Thyroid gland (tissue), 4 donors: ENCODE data around the gene GREB1. TPM values are rescaled to one million over a fixed set of nuclear protein-coding genes. Genes with fewer than 3 reads are reported as not detected.

Experiments used
- DNase-seq, 2 donors: peaks; one replicate each; pipeline ENCODE4 v3.0.0-alpha.2; 2019
- H3K27ac ChIP-seq, 3 donors: fragments of 200-600 bp; sonication (generic); 1 replicate in 2 of 3; 2 replicates in 1 of 3; pipeline ENCODE4 v1.5.1; 2016 to 2019; ENCODE audit warnings: mild to moderate bottlenecking in 1 of 3, moderate library complexity in 1 of 3
- H3K27me3 ChIP-seq: fragments of 200-600 bp; sonication (generic); one replicate; pipeline ENCODE4 v1.5.1; 2019
- H3K36me3 ChIP-seq, 2 donors: fragments of 200-600 bp; sonication (generic); one replicate each; pipeline ENCODE4 v1.5.1; 2016 to 2019
- H3K4me1 ChIP-seq, 2 donors: fragments of 200-600 bp; sonication (generic); one replicate each; pipeline ENCODE4 v1.5.1; 2017 to 2019
- H3K4me3 ChIP-seq, 3 donors: fragments of 200-600 bp; sonication (generic); replicated peaks in 1 of 3; 1 replicate in 2 of 3; 2 replicates in 1 of 3; pipeline ENCODE4 v1.5.1; 2016; ENCODE audit warnings: mild to moderate bottlenecking in 1 of 3
- H3K9me3 ChIP-seq: fragments of 200-600 bp; sonication (generic); one replicate; pipeline ENCODE4 v1.5.1; 2017
- POLR2A ChIP-seq, 2 donors: fragments of 450-650 bp; IDR thresholded peaks; one replicate each; pipeline ENCODE4 v1.6.1; 2017; ENCODE audit warnings: antibody characterized with exemption in 2 of 2, mild to moderate bottlenecking in 2 of 2, moderate library complexity in 1 of 2
- WGBS, 2 donors: methylation state at CpG; one replicate each; pipeline ENCODE4 v1.1.5; 2017; 5-methylcytosine and 5-hydroxymethylcytosine counted together
- intact Hi-C: fragments of 100-400 bp; cut with DNase I; formaldehyde crosslinking; loops from one replicate; pipeline ENCODE4 v1.15.1; 2023
- total RNA-seq, 4 donors: library from RNA; depleted of rRNA; stranded (reverse); fragments of >200 nt; gene quantifications; one replicate each; pipeline ENCODE4 v1.2.3, GENCODE V29; 2016
- TF ChIP-seq, protein P1 (sequence below), 6 experiments: fragments of 200-600 bp in 3 of 6; fragments of 450-650 bp in 3 of 6; sonication (generic) in 3 of 6; IDR thresholded peaks; one replicate each; pipeline ENCODE4 v1.5.1; 2016 to 2019; ENCODE audit warnings: antibody characterized with exemption in 6 of 6, mild to moderate bottlenecking in 2 of 6, inconsistent platforms in 1 of 6, moderate library complexity in 1 of 6

Gene GREB1
- total RNA-seq, 4 donors from 2014 or later: 0.94 to 4.2 (median 2.0) TPM

DNA sequence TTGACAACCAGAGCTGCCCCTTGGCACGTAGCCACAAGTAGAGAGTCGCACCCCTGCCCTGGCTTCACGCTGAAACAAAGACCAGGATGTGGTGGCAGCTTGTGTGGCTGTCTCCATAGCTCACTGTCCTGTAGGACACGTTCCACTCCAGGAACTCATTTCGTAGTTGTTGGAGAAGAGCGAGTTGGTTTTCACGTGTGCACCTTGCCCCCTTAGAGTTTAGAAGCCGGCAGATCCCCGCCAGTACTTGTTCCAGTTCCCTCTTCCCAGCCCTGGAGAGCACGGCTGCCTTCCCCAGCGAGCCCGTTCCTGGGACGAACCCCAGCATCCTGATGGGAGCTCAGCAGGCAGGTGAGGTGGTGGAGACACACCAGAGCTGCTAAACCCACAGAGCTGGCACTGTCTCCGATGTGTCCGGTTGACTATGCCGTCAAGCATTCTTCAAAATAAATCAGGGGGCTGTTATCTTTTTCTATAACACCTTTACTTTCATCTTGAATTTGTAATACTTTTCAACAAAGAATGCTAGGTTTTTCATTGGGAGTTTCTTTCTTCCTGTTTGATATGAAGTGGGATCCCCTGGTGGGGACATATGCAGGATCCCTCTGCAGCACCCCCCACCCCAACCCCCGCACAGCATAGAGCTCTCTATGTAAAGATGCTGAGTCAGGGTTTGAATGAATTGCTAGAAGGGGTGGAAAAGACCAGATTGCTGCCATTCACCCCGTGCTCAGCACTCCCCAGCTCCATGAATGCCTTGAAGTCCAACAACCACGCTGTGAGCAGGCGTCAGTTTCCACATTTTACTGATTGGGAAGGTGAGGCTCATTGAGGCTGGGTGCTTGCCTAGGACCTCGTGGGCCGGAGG, 44.5 kb downstream of the GREB1 start:
- no peak for DNase-seq
- Histone ChIP-seq H3K27me3 (no peaks in the 10 kb centered on the region), H3K4me1 (no peaks in the 10 kb centered on the region), H3K9me3 (no peaks in the 10 kb centered on the region), H3K27ac (no peak overlapping the region), H3K36me3 (no peaks in the 10 kb centered on the region), H3K4me3 (no peak overlapping the region)
- TF ChIP-seq POLR2A (IDR thresholded peaks at IDR 0.05): no peak
- TF ChIP-seq, protein P1, sequence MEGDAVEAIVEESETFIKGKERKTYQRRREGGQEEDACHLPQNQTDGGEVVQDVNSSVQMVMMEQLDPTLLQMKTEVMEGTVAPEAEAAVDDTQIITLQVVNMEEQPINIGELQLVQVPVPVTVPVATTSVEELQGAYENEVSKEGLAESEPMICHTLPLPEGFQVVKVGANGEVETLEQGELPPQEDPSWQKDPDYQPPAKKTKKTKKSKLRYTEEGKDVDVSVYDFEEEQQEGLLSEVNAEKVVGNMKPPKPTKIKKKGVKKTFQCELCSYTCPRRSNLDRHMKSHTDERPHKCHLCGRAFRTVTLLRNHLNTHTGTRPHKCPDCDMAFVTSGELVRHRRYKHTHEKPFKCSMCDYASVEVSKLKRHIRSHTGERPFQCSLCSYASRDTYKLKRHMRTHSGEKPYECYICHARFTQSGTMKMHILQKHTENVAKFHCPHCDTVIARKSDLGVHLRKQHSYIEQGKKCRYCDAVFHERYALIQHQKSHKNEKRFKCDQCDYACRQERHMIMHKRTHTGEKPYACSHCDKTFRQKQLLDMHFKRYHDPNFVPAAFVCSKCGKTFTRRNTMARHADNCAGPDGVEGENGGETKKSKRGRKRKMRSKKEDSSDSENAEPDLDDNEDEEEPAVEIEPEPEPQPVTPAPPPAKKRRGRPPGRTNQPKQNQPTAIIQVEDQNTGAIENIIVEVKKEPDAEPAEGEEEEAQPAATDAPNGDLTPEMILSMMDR (IDR thresholded peaks at IDR 0.05): no peak
- intact Hi-C loops: no loop called here
- 81 to 87% methylated on average over 22 of the region's 22 CpGs for WGBS, 2 donors

DNA sequence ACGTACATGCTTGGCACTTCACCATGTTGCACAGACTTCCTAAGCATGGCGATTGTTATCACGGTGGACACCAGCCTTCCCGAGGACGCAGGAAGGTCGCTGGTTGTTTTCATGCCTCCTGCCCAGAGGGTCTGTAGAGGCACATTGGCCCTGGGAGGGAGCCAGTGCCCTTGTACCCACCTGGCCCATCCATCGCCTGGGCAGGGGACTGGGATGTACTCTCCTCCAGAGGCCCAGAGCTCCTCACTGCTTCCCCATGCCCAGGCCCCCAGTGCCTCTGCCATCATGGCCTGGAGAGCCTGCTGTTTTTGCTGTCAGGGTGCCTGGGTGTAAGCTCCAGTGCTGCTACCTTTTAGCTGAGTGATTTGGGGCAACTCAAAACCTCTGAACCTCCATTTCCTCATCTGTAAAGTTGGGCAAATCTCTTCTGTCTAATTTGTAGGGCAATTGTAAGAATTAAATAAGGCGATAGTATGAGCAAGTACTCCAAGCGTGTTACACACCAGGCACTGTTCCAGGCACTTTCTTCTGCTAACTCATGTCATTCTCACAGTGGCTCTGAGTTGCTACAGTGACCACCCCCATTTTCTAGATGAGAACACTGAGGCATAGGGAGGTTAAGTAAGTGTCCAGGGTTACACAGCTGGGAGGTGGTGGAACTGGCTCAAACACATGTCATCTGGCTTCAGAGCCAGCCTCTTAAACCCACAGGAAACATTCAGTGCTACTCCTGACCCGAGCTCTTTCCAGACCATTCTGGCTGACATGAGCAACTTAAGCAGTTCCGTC, 45.3 kb downstream of the GREB1 start:
- DNase-seq: no peak
- H3K27ac ChIP-seq: no peak overlapping the region
- H3K9me3 ChIP-seq: no peaks in the 10 kb centered on the region

DNA sequence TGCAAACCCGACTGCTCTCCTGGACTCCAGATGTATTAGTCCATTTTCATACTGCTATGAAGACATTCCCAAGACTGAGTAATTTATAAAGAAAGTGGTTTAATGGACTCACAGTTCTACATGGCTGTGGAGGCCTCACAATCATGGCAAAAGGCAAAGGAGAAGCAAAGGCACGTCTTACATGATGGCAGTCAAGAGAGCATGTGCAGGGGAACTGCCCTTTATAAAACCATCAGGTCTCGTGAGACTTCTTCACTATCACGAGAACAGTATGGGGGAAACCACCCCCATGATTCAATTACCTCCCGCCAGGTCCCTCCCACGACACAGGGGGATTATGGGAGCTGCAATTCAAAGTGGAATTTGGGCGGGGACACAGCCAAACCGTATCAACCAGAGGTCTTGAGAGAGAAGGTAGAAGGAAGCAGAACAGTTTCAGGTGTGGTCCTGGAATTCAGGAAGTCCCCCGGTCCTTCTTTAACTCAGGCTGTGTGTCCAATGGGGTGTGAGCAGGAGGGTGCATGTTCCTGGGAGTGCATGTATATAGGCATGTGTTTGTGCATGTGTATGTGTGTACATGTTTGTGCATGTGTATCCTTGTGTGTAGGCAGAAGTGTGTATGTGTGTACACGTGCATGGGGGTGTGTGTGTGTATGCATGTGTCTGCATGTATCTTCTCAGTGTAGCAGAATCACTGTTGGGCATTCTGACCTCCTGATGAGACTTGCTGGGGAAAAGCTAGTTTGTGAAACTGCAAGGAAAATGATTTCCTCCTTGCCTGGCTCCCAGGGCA, 46.2 kb downstream of the GREB1 start:
- WGBS, 2 donors: 76 to 81% methylated on average over 10 of the region's 10 CpGs
- Histone ChIP-seq H3K27me3 (no peaks in the 10 kb centered on the region), H3K4me1 (no peaks in the 10 kb centered on the region), H3K9me3 (no peaks in the 10 kb centered on the region), H3K36me3 (no peaks in the 10 kb centered on the region), H3K27ac (no peak overlapping the region), H3K4me3 (no peak overlapping the region)
- TF ChIP-seq POLR2A (IDR thresholded peaks at IDR 0.05): no peak
- TF ChIP-seq, protein P1 (IDR thresholded peaks at IDR 0.05): no peak
- no peak for DNase-seq
- intact Hi-C loops: loop anchor here (5.0 to 10.0 kb wide), 2 partner anchors 448 to 745 kb away; a partner anchor contains a TSS

More for the DNA sequence above, 45.3 kb downstream of the GREB1 start:
- H3K27me3 ChIP-seq: no peaks in the 10 kb centered on the region
- TF ChIP-seq, protein P1 (IDR thresholded peaks at IDR 0.05): no peak
- no peak for TF ChIP-seq POLR2A (IDR thresholded peaks at IDR 0.05)
- no peaks in the 10 kb centered on the region for H3K36me3 ChIP-seq
- WGBS, 2 donors: 91 to 98% methylated on average over 10 to 11 of the region's 11 CpGs
- H3K4me1 ChIP-seq: no peaks in the 10 kb centered on the region
- no peak overlapping the region for H3K4me3 ChIP-seq
- intact Hi-C loops: no loop called here

DNA sequence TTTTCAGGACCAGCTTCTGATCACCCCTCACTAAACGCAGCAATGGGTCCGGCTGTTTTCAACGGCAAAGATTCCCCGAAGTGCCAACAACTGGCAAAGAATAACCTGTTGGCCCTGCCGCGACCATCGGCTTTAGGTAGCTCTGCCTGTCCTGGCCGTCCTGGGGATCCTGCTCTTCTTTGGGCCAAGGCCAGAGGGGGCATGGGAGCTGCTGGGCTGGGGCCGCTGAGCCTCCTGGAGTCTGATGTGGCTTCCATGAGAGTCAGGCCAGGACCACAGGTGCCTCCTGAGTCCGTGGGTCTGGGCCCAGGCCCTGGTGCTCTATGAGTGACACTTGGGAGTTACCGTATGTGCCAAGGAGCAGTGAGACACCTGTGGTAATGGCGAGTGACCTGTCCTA, 46.9 kb downstream of the GREB1 start:
- Histone ChIP-seq H3K9me3 (no peaks in the 10 kb centered on the region), H3K4me1 (no peaks in the 10 kb centered on the region), H3K36me3 (no peaks in the 10 kb centered on the region), H3K27me3 (no peaks in the 10 kb centered on the region), H3K27ac (no peak overlapping the region), H3K4me3 (no peak overlapping the region)
- DNase-seq: no peak
- TF ChIP-seq POLR2A (IDR thresholded peaks at IDR 0.05): no peak
- TF ChIP-seq, protein P1 (IDR thresholded peaks at IDR 0.05): no peak
- intact Hi-C loops: loop anchor here (5.0 to 10.0 kb wide), 2 partner anchors 448 to 746 kb away; a partner anchor contains a TSS
- WGBS, 2 donors: 90 to 95% methylated on average over 10 to 12 of the region's 12 CpGs
